ENCODE results near the gene CPM. TPM values are rescaled to one million over a fixed set of nuclear protein-coding genes. Genes with fewer than 3 reads are reported as not detected.

The CPM gene
- total RNA-seq, 1 experiment from 2014 or later: 0.89 TPM

DNA sequence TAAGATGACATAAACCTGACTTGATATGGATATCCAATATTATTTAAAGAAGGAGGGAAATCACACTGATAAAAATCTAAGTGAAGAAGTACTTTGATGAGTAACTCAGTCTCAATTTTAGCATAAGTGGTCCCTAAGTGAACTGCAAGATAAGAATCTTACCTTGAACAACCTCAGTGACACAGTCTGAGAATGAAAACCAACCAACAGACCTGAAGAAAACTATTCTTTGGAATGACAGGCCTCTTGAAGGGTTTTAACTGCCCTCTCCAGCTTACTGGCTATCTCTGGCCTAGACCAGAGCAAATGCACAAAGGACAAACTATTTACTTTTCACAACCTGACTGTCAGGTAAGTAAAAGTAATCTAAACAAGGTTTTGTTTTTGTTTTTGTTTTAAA lies 44.7 kb downstream of the CPM start:
- POLR2A ChIA-PET: no interaction called here
- CTCF ChIA-PET: interaction anchor here (0.5 kb wide), 1 partner anchor 49 kb away, joined by 3 read pairs; no protein-coding TSS in a partner anchor
- Mint-ChIP-seq H3K4me1 (ENCODE audit: insufficient read depth, unreplicated experiment) (no peaks in the 10 kb centered on the region), H3K36me3 (ENCODE audit: insufficient read depth, unreplicated experiment) (peaks cover 7% of the 10 kb centered on the region), H3K4me3 (ENCODE audit: unreplicated experiment) (no peak overlapping the region), H3K27me3 (ENCODE audit: insufficient read depth, unreplicated experiment) (no peaks in the 10 kb centered on the region), H3K9me3 (ENCODE audit: unreplicated experiment) (no peaks in the 10 kb centered on the region), H3K27ac (ENCODE audit: low read depth, unreplicated experiment) (no peak overlapping the region)
- BruUV-seq (replicated peaks): no TSS peak
- no peak for DNase-seq (ENCODE audit: unreplicated experiment)
- intact Hi-C loops (cut with micrococcal nuclease): no loop called here
- TF ChIP-seq, protein P1, sequence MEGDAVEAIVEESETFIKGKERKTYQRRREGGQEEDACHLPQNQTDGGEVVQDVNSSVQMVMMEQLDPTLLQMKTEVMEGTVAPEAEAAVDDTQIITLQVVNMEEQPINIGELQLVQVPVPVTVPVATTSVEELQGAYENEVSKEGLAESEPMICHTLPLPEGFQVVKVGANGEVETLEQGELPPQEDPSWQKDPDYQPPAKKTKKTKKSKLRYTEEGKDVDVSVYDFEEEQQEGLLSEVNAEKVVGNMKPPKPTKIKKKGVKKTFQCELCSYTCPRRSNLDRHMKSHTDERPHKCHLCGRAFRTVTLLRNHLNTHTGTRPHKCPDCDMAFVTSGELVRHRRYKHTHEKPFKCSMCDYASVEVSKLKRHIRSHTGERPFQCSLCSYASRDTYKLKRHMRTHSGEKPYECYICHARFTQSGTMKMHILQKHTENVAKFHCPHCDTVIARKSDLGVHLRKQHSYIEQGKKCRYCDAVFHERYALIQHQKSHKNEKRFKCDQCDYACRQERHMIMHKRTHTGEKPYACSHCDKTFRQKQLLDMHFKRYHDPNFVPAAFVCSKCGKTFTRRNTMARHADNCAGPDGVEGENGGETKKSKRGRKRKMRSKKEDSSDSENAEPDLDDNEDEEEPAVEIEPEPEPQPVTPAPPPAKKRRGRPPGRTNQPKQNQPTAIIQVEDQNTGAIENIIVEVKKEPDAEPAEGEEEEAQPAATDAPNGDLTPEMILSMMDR (IDR thresholded peaks at IDR 0.05; ENCODE audit: unreplicated experiment): no peak

DNA sequence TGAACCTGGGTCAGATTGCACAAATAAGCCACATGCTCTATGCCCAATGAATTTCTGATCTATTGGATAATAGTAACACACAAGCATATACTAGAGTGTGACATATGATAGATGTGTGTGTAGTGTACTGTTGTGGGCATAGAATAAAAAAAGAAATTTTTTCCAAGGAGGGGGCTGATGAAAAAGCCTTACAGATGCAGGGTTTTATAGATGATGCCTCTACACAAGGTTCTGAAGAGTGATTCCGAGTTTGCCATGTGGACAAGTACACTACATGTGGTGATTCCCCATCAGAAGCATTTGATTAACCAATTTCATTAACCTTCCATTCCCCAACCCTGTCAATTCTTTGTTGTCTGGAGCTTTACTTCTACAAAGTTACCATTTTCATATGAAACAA lies 45.3 kb downstream of the CPM start:
- Mint-ChIP-seq H3K4me3 (ENCODE audit: unreplicated experiment) (no peak overlapping the region), H3K4me1 (ENCODE audit: insufficient read depth, unreplicated experiment) (no peaks in the 10 kb centered on the region), H3K9me3 (ENCODE audit: unreplicated experiment) (no peaks in the 10 kb centered on the region), H3K27ac (ENCODE audit: low read depth, unreplicated experiment) (no peak overlapping the region), H3K27me3 (ENCODE audit: insufficient read depth, unreplicated experiment) (no peaks in the 10 kb centered on the region), H3K36me3 (ENCODE audit: insufficient read depth, unreplicated experiment) (peaks cover 7% of the 10 kb centered on the region)
- TF ChIP-seq, protein P1 (IDR thresholded peaks at IDR 0.05; ENCODE audit: unreplicated experiment): no peak
- ChIA-PET POLR2A (no interaction called here), CTCF (interaction anchor here (0.5 kb wide), 1 partner anchor 49 kb away, joined by 3 read pairs; no protein-coding TSS in a partner anchor)
- DNase-seq (ENCODE audit: unreplicated experiment): no peak
- no TSS peak for BruUV-seq (replicated peaks)
- intact Hi-C loops (cut with micrococcal nuclease): no loop called here

DNA sequence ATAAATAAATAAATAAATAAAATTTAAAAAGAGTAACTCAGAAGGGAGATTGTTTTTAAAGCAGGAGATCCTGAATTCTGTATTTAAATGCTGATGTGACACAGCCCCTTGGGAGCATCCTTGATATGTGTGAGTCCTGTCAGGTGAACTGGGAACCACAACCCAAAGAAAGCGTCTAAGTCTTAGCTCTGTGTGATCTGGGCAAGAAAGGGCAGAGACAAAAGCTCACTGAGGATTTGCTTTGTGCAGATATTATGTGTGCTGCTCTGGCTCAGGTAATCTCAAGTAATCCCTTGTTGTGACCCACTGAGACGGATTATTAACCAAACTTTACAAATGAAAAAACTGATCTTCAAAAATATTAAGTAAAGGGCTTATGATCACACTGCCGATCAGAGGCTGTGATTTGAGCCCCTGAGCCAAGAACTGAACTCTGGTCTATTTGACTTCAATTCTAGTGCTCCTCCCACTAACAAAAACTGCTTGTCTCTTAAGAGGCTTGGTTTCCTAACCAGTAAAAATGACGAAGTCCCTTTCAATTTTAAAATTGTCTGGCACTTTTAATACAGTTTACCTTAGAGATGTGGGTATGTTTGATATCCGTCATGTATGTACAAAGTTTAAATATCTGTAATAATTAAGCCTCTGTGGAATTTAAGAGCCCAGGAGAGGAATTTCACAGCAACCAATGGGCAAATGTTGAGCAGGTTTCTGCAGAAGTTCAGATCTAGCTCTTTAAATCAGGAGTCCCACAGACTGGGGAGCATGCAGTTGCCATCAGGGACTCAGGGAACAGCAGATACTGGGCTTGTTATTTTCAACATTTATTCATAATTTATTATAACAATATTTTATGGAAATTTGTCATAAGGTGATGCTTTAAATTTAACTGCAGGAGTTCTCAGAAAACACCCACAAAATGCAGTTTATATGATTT lies 46.1 kb downstream of the CPM start:
- TF ChIP-seq, protein P1 (IDR thresholded peaks at IDR 0.05; ENCODE audit: unreplicated experiment): no peak
- H3K36me3 Mint-ChIP-seq (ENCODE audit: insufficient read depth, unreplicated experiment): peaks cover 1% of the 10 kb centered on the region
- ChIA-PET POLR2A (interaction anchor here (1.5 kb wide), 1 partner anchor 19 kb away, joined by 3 read pairs; no protein-coding TSS in a partner anchor), CTCF (interaction anchor here (0.6 kb wide), 1 partner anchor 263 kb away, joined by 3 read pairs; no protein-coding TSS in a partner anchor)
- DNase-seq (ENCODE audit: unreplicated experiment): no peak
- no peak overlapping the region for H3K4me3 Mint-ChIP-seq (ENCODE audit: unreplicated experiment)
- intact Hi-C loops (cut with micrococcal nuclease): no loop called here
- no TSS peak for BruUV-seq (replicated peaks)
- H3K9me3 Mint-ChIP-seq (ENCODE audit: unreplicated experiment): no peaks in the 10 kb centered on the region
- H3K27ac Mint-ChIP-seq (ENCODE audit: low read depth, unreplicated experiment): no peak overlapping the region
- no peaks in the 10 kb centered on the region for H3K27me3 Mint-ChIP-seq (ENCODE audit: insufficient read depth, unreplicated experiment)
- no peaks in the 10 kb centered on the region for H3K4me1 Mint-ChIP-seq (ENCODE audit: insufficient read depth, unreplicated experiment)

DNA sequence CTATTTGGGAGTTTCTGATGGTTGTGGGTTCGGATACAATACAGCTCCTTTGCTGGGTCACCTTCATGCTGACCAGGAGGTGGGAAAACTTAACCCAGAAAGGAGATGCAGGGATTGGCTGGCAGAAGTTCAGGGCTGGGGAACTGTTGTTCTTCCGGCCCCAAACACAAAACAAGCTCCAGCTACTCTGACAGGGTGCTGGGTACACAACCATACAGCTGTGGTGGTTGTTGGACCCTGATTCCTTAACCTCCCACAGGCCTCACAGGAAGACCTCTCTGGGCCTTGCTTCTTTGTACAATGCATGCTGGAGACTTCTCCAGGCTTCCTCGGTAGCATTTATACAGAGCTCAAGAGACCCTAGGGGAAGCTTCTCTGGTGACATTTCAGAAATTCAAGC lies 47.6 kb downstream of the CPM start:
- no peak overlapping the region for H3K27ac Mint-ChIP-seq (ENCODE audit: low read depth, unreplicated experiment)
- CTCF ChIA-PET: interaction anchor here (0.6 to 1.7 kb wide), 4 partner anchors 13 to 646 kb away, joined by 3 to 7 read pairs (median 4); no protein-coding TSS in a partner anchor
- intact Hi-C loops (cut with micrococcal nuclease): no loop called here
- no peaks in the 10 kb centered on the region for H3K9me3 Mint-ChIP-seq (ENCODE audit: unreplicated experiment)
- BruUV-seq (replicated peaks): no TSS peak
- H3K27me3 Mint-ChIP-seq (ENCODE audit: insufficient read depth, unreplicated experiment): no peaks in the 10 kb centered on the region
- no peak for DNase-seq (ENCODE audit: unreplicated experiment)
- no peaks in the 10 kb centered on the region for H3K4me1 Mint-ChIP-seq (ENCODE audit: insufficient read depth, unreplicated experiment)
- H3K36me3 Mint-ChIP-seq (ENCODE audit: insufficient read depth, unreplicated experiment): no peaks in the 10 kb centered on the region
- POLR2A ChIA-PET: interaction anchor here (0.5 to 1.5 kb wide), 2 partner anchors 16 to 17 kb away, joined by 3 read pairs; no protein-coding TSS in a partner anchor
- no peak overlapping the region for H3K4me3 Mint-ChIP-seq (ENCODE audit: unreplicated experiment)
- TF ChIP-seq, protein P1 (IDR thresholded peaks at IDR 0.05; ENCODE audit: unreplicated experiment): no peak
